DMS153 (cell line): ENCODE data around the gene RND3.

Source experiments
- DNase-seq: peaks from one replicate; lab custom pipeline; 2025; lab: John Stamatoyannopoulos, UW

Gene RND3

DNA sequence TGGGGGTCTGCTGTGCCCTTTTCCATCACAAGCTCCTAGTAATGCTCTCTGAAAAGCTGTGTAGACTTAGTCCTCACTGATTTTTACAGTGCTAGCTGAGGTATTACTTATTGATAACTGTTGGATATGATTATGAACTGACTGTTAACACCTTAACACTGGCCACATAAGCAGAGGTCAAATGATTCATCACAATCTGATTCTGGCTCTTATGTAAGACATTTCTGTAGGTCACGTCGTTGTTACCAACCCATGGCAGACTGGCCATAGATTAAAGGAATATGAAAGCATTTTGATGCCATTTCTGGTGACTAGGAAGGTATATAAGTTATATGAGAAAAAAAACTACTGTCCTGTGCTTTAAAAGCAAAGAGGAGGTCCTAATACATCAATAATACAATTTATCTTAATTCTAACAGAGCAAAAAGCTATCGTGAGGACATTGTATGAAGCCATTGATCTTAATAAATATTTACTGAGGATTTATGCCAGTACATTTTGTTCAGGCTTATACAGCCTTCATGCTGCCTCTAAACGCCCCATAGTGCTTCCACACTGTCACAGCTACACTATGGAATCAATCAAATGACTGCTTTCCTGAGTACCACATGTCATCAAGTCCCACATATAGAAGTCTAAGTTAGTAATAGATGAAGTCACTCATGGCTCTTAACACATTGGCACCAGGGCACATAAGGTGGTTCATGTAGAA, 6.9 kb upstream of the RND3 start:
- DNase-seq, result no peak

DNA sequence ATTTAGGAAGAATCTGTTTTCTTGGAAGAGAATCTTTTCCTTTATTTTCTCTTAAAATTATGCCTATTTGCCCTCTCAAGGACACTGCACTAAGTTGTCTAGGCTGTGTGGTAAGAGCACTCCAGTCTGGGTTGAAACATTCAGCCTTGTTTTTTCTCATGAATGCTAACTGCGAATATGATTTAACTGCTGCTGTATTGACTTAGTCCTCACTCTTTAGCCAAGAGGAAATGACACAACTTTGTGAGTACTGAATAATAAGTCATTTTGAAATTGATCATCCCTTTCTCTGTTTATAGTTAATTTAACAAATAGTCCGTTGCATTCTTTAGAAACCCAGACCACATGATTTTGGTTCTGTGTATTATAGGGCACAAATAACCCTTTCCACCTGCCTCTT, 4.5 kb upstream of the RND3 start:
- no peak for DNase-seq

DNA sequence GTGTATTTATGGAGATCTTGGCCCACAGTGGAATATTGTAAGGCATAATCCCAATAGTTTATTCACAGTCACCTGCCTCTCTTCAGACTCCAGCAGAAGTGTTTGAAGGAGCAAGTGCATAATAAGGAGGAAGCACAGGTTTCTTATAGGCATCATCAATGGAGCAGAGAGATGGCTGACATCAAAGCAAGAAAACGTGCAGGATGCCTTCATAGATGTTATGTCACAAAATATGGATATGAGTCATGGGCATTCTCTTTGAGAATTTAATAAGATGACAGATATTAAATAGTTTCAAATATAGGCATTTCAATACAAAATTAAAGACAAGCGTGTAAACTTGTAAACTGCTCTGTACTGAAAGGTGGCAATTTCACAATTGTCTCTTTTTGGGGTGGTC, 4.0 kb upstream of the RND3 start:
- DNase-seq, result no peak

DNA sequence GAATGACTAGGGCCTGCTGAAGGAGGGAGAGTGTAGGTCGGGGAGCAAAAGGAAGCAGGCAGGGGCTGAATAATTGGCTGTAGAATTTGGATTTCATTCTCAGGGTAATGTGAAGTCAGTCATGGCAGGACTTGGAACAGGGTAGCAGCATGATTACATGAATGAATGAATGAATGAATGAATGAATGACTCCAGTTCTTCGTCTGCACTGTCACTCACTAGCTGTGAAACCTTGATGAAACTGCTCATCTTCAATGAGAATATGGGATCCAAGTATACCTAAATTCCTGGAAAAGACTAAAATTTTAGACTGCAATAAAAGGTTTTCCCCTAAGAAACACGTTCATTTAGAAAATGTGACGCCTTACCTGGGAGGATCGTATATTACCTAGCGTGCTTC, 3.0 kb upstream of the RND3 start:
- DNase-seq, result no peak

DNA sequence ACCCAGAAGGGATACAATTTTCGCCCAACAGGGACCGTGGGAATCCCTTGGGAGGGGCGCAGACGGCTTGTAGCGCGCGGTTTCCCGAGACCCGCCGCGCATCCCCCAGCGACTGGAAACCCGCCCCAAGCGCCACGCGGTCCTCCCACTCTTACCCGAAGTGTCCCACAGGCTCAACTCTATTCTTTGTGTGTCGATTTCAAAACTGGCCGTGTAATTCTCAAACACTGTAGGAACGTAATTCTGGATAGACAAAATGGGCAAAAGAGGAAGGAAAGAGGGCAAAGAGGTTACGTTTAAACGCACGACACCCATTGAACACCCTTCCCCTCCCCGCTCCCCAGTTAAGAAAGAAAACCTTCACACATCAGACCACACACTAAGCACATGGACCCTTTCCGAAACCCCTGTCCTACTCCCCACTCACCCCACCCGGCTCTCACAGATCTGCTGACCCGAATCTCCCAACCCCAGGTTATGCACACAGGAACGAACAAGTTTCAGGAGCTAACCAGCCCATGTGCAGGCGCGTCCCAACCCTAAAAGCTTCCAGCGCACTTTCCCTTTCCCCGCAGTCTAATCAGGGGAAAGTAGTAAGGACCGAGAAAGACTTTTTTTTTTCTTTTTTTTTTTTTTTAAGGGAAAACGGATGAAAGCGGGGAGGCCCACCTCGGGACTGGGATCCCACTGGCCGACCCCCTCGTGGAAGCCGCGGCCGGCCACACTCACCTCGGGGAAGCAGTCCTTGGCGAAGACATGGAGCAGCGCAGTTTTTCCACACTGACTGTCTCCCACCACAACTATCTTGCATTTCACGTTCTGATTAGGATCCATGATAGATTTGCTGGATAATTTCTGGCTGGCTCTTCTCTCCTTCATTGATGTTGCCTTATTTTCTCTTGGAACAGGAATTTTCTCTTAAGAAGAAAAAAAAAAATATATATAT, 655 bp downstream of the RND3 start:
- peak; percentile 29 for DNase-seq

DNA sequence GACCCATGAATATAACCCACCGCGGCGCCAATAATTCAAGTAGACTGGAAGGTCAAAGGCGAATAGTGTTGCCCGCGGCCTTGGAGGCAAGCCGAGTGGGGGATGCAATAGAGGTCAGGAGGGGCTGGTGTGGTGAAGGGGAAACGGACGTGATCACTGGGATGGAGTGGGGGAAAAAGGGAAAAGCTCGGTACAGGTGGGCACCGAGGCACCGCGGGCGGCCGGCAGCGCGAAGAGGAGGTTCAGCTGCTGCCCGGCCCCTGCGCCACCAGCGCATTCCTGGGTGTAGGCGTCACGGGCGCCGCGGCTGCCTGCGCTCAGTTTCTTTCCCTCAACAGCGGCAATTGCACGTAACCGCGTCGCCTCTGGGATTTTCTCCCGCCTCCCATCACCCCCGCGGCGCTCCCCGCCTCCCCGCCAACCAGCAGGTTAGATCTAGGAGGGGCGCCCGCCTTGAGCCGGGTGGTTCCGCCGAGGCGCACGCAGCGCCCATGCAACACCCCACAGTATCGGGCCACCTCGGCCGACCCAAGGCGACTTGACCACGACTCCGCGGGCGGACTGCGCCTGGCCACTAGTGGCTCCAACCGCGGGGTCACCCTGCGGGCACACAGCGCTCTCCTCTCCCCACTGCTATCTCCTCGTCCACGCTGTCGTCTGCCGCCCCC, 1.5 kb downstream of the RND3 start:
- peak; percentile 61 for DNase-seq

DNA sequence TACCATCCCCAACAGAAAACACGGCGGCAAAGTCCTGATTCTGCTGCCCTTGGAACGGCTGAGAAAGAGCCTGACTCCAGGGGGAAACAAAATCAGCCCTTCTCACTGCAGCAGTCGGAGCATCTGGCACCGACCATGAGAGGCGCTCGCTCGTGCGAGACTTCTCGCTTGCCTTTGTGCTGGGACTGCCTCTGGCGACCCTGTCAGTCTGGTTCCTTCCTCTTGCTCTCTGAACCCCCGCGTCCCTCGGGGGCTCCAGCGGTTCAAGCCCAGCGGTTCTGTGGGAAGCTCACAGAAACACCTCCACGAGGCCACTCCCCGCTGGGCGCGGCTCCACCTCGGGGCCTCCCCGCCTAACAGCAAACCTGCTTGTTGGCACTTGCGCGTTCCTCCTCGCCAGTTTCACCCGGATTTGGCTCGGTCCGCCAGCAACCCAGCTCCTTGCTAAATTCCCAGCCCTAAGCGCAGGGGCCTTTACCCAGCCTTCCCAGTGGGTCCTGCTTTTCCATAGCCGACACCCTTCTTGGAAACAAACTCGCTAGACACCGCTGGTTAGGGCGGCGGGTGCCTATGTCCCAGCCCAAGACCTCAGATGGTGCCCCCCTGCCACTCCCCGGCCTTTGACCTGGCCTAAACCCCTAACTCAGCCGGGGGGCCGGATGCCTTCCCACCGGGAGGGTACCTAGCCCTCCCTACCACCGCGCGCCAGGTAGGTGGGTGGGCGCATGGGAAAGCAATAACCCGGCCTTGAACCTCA, 2.2 kb downstream of the RND3 start:
- peak; percentile 76 for DNase-seq

DNA sequence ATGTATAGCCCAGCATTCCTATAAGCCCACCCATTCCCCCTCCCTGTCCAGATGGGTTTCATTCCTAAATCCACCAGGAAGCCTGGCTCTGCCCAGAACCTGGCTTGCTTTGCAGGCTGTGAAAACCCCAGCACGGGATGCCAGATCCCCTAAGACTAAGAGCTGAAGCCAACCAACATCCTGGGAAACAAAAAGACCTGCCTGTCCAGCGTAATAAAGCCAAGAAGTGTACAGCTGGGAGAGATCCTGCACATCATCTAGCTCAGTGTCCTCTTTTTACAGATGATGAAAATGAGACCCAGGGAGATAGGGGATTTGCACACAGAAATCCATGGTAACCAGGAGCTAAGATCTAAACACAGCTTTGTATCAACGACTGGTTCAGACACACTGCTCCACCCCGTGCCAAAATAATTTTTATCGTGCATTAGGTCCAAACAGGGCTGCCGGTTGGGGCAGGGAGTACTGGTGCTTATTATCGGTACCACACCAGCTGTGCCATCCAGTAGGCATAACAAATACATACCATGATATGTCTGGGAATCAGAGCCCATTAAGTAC, 2.9 kb downstream of the RND3 start:
- DNase-seq, result no peak

DNA sequence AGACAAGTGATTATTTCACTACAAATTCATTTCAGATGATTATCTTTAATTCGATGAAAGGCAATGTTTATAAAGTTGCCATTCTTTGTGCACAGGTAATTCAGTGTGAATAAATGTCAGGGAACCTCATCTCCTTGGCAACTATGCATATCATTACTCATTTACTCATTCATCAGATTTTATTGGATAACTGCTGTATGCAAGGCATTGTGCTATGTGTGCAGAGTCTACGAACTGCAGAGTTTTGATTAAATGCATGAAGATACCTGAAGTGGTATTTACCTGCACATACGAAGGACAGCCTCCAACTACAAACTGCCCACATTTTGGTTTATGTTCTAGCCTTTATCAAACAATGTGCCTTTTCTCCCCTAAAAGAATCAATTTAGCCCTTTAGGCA, 3.5 kb downstream of the RND3 start:
- no peak for DNase-seq

DNA sequence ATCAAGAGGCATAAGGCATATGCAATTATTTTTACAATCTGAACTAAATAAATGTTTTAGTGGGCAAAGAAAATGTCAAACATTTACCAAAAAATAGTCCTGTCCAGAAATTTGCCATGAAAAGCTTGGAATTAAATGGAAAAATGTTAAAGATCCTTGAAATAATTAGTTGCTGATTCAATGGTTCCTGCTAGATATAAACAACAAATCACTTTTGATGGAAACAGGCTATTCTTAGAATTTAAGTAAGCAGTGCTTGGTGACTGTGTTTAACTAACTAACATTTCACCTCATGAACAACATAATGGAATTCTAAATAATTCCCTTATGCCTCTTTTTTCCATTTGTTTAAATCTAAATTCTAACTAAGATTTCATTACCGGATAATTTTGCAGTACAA, 3.9 kb downstream of the RND3 start:
- DNase-seq, result no peak

DNA sequence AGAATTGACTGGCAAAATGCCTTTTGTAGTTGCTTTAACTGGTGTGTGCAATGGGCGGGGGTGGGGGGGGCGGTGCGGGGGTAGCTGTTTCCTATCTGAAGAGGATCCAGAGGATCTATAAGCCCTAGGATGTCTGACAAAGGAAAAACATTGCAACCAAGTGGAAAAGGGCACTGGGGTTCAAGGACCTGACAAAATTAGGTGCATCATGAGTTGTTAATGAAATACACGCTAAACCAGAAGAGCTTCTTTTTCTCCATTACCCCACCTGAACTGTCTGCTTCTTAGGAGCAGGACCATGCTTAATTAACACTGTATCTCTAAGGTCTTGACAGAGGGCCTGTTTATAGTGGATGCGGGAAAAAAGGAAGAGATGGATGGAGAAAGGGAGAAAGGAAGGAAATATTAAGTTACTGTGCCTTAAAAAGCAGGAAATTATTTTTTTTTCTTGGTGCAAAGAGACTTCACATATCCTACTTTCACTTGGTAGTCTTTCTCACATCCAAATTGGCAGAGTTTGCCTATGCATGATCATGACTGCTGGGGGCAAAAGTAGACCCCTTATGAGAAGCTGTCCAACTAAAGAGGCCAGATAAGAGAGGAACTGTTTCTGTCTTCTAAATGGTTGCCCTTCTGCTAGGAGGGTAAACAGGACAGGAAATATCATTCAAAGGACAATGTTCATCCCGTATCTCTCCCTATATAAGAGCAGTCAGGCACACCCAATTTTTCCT, 4.6 kb downstream of the RND3 start:
- DNase-seq, result no peak

DNA sequence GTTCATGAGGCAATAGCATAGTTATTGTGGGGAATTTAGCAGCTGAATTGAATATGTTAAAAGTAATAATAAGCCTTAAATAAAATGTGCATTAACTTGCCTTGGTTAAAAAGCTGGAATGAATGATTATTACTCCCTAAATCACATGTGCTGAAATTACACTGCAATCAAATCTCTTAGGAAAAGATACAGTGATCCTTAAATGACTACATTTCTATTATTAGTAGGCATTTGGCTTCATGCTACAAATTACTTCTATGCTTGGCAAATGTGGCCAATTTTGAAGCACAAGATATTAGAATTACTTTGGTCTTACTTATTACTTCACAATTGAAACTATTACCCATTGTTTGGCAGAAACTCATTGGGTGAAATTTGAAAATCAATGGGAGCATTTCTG, 5.4 kb downstream of the RND3 start:
- DNase-seq, result no peak

DNA sequence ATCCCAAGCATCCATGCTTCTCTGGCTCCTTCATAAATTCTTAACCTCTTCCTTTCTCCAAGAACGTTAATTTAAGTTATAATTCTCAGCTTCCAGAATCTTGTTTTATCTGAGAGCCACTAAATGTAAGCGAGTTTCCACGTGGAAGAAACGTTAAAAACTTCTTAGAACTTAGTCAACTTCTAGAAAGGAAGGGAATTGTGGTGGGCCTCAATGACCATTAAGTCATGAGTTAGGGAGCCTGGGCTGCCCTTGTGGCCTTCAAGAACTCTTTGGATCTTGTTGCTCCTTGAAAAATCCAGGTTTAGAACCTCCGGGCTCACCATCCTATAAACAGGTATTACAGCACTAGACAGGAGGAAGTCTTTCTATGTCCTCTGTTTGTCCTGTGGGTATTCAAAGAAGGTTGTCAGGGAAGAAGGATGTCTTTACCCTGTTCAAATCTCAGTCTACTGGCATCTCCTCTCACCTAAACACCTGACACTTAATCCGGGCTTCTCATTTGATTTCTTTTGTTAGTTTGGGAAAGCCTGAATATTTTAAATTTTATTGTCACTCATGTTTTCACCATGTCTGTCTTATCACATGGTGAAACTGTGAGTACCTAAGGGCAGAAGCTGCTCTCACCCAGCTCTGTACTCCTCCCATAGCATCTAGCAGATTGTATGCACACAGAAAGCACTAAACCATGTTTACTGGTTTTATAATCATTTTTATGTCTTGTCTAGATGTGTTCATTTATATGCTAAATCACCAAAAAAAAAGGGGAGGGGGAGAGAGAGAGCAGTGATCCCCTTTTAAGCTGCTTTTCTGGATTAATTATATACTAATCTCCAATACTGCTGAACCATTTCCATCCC, 6.3 kb downstream of the RND3 start:
- DNase-seq, result no peak

DNA sequence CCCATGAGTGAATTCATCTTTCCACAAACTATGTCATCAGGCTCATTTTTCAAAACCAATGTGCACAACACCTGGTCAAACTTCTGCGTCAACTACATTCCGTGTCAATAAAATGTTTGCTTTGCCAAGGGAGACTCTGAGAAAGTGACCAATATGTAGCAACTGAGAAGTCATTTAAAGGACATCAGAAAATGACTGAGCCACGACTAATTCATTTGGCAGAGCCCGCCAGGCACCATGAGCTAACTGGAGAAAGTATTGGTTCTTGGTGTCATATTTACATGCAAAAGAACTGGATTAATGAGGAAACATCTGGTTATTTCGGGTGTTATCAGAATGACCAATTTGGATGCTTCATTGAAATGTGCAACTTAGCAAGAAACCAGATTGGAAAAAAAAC, 7.2 kb downstream of the RND3 start:
- DNase-seq, result no peak

DNA sequence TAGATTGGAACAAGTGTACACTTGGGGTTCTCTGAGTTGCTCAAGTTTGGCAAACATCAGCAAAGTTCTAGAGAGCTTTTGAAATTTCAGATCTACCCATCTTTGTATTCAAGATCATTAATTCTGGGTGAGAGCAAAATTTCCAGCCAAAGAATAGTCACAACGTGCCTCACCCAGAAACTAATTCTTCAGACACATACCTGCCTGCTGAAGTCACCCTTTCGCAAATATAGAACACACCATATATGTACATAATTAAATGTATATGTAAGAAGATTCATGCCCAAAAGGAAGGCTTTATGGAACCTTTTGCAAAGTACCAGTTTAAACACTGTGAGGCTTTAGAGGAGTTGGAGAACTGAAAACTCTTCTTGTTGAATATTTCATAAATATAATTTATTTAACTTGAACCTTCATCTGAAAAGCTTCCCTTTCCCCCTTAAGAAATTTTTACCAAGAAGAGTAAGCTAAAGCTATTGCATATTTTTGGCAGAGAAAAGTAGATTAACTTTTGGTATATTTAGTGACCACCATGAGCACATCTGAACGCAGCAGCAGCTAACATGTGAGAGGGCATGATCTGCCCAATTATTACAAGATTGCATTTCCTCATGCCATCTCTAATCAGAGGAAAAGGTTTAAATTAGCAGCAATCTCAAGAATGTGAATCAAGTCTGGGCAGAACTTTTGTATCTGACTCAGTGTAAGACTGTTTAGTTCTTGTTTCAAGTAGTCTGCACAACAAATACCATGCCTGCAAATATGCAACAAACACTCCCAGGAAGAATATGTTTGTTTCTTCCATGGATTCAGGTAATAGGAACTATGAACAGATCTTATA, 8.2 kb downstream of the RND3 start:
- no peak for DNase-seq

DNA sequence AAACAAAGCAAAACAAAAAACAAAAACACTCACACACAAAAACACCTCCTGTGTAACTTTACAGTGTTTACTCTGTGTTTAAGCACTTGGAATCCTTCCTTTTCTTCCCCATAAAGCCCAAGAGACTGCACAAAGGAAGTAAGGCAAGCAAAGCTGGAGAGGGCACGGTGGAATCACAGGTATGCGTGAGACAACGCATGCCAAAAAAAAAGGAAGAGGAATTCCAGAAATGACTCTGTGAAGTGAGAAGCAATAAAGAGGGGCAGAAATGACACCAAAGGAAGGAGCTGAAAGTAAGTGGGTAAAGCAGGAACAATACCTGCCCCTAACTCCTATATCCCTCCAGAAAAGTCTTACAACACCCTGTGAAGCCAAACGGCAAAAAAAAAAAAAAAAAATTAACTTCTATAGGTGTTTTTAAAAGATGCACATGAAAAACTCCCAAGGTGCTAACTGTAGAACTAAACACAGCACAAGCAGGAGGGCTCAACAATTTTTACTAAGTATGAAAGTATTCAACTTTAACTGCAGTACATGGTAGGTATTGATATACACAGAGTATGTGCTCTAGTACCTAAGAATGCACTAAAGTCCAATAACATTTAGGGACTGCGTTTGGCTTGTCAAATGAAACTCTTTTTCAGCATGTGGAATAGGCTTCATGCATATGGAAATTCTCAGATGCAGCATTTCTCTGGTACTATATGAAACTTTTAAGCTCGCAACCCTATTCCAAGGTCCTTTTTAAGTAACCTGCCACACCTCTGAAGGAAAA, 9.1 kb downstream of the RND3 start:
- DNase-seq, result no peak

DNA sequence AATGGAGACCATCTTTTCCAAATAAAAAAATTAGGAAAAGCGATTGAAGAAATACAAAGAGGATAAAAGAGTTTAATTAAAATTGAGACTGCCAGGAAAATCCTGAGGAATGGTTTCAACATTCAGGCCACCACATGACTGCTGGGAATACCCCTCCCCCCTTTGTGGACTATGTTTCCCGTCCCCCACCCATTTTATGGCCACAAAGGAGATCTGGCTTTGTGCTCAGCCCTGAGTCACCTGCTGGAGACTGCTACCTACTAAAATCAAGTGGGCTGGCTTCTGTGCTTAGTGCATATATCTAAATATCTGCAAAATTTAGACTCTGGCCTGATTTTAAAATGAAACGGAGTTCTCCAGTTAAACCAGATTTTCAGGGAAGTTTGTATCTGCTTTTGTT, 10.1 kb downstream of the RND3 start:
- DNase-seq, result no peak

DNA sequence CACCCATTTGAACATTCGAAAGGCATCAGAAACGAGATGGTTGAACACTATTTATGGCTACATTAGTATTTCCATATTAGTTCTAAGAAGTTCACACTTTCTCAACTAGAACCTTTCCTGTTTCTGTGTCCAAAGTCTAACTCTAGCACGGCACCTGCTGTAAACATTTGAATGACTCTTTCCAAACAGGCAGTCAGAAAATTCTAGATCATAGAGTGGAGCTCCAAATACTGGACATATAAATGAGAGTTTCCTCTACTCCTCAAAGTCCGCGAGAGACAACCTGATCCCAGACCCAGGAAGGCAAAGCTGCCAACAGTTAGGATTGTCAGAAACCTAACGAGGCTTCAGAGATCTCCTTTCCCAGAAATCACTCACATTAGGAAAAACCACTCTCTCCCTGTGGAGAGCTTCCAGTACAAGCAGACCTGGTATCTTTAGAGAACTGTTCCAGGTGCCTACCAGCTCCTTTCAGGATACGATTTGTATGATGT, 10.6 kb downstream of the RND3 start:
- DNase-seq, result no peak
